ENCODE data around the gene DISP3.

GRCh38 chr1:11479375-11479979 lies 522 bp downstream of the DISP3 start:
- TF ChIP-seq, protein P1, sequence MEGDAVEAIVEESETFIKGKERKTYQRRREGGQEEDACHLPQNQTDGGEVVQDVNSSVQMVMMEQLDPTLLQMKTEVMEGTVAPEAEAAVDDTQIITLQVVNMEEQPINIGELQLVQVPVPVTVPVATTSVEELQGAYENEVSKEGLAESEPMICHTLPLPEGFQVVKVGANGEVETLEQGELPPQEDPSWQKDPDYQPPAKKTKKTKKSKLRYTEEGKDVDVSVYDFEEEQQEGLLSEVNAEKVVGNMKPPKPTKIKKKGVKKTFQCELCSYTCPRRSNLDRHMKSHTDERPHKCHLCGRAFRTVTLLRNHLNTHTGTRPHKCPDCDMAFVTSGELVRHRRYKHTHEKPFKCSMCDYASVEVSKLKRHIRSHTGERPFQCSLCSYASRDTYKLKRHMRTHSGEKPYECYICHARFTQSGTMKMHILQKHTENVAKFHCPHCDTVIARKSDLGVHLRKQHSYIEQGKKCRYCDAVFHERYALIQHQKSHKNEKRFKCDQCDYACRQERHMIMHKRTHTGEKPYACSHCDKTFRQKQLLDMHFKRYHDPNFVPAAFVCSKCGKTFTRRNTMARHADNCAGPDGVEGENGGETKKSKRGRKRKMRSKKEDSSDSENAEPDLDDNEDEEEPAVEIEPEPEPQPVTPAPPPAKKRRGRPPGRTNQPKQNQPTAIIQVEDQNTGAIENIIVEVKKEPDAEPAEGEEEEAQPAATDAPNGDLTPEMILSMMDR (IDR thresholded peaks at IDR 0.05; ENCODE audit: low read depth, low read length), result no peak
- no peak for TF ChIP-seq MYC (IDR thresholded peaks at IDR 0.05; ENCODE audit: low read depth, low read length)

All from NB4 (cell line).